ENCODE measurements around the gene NGDN. TPM values are rescaled to one million over a fixed set of nuclear protein-coding genes. Genes with fewer than 3 reads are reported as not detected.

NGDN gene
- total and polyA plus RNA-seq, 2 of the 4 experiments (the other 2 are of a cell fraction), result 48.1 to 49.8 TPM

DNA sequence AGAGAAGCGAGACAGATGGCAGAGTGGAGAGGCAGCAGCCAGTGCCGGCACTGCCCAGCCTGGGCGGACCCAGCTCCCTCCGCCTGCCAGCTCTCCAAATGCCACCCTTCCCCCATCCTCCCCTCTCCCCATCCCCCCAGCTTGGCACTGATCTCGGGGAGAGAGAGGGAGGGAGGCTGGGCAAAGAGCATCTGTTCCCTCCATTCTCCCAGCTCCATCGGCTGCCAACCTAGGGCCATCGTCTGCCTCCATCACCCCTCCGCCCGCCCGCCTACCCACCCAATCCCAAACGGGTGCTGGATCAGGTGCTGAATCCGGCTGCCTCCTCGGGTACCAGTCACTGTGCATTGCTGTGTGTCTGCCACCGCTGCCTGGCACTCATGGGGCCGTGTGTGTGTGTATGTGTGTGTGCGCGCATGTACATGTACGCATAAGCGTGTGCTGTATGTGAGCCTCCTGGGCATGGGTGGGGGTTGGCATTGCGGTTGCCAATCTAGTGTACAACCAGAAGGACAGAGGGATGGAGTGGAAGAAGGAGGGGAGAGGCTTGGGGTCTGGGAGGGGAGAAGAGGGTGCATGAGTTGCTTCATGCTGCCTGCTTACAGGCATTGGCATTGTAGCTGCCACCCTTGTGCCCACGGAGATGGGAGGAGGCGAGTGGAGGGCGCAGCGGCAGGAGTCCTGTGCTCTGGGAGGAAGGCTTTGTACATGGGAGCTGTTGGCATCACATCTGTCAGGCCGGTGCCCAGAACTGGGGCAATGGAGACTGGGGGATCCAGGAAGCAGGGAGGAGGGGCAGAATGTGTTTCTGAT, 43.7 kb downstream of the NGDN start:
- Histone ChIP-seq H3K56ac (ENCODE audit: extremely low read depth, insufficient read depth, low read length) (no peak overlapping the region), H3K27ac (ENCODE audit: insufficient read depth, low read length) (no peak overlapping the region), H3K9me1 (ENCODE audit: insufficient read depth, low read length) (peaks cover 4% of the 10 kb centered on the region; the same call in 1 of the 2 replicates), H2AFZ (replicated peaks; ENCODE audit: low read length, poor library complexity) (no peak overlapping the region), H3K14ac (replicated peaks; ENCODE audit: low read depth, low read length) (no peak overlapping the region), H3K9ac (ENCODE audit: low read depth, low read length) (no peak overlapping the region), H2BK5ac (ENCODE audit: low read depth, low read length, poor library complexity, severe bottlenecking) (no peak overlapping the region), H3K36me3 (ENCODE audit: control insufficient read depth, insufficient read depth, low read length) (no peaks in the 10 kb centered on the region), H3K9me3 (ENCODE audit: control insufficient read depth, insufficient read depth, low read length) (no peaks in the 10 kb centered on the region), H3K23ac (ENCODE audit: low read depth, low read length) (no peak overlapping the region), H4K91ac (ENCODE audit: insufficient read depth, low read depth, low read length) (no peak overlapping the region), H4K8ac (ENCODE audit: low read depth in 2 of 2, low read length in 2 of 2) (no peak overlapping the region), H2BK20ac (ENCODE audit: low read depth, low read length) (no peak overlapping the region), H3K79me1 (ENCODE audit: low read depth in 1 of 2, low read length in 2 of 2) (no peaks in the 10 kb centered on the region), H3K18ac (ENCODE audit: low read depth, low read length) (no peak overlapping the region), H2BK120ac (ENCODE audit: low read depth, low read length) (no peak overlapping the region), H4K20me1 (ENCODE audit: insufficient read depth, low read length) (no peaks in the 10 kb centered on the region), H4K5ac (ENCODE audit: low read depth, low read length) (no peak overlapping the region), H2AK5ac (ENCODE audit: low read depth, low read length) (no peak overlapping the region), H3K4me2 (ENCODE audit: low read depth, low read length) (no peak overlapping the region), H2AK9ac (replicated peaks; ENCODE audit: low read depth, low read length, poor library complexity) (no peak overlapping the region), H3K4me3 (ENCODE audit: insufficient read depth, low read depth, low read length) (no peak overlapping the region), H3K4me1 (ENCODE audit: control insufficient read depth, insufficient read depth, low read length) (no peaks in the 10 kb centered on the region), H2BK15ac (ENCODE audit: low read depth, low read length) (no peak overlapping the region), H3K4ac (ENCODE audit: low read depth, low read length) (no peak overlapping the region), H3K27me3 (ENCODE audit: control insufficient read depth, insufficient read depth, low read length) (no peaks in the 10 kb centered on the region)
- DNase-seq (no peak), ATAC-seq (ENCODE audit: low read depth) (no peak)
- ChIA-PET POLR2A (ENCODE audit: unreplicated experiment) (no interaction called here), CTCF (no interaction called here)
- in situ Hi-C loops (cut with MboI; ENCODE audit: low sequenced_read_pairs) (no loop called here), intact Hi-C loops (cut with micrococcal nuclease) (no loop called here), dilution Hi-C loops (cut with HindIII; ENCODE audit: low sequenced_read_pairs, unreplicated experiment) (no loop called here)
- no TSS peak for BruUV-seq (replicated peaks)
- WGBS, 2 experiments (ENCODE audit: extremely low coverage in 2 of 2, insufficient read length in 1 of 2), result 91% methylated on average over 11 of the region's 25 CpGs; no CpG with 5 or more reads in 1 of the 2 experiments
- no peak for TF ChIP-seq MXI1 (IDR thresholded peaks at IDR 0.05; ENCODE audit: borderline replicate concordance, low read depth, low read length)
- TF ChIP-seq NFE2L2 (IDR thresholded peaks at IDR 0.05; ENCODE audit: low read depth, low read length), result no peak
- TF ChIP-seq CHD1 (IDR thresholded peaks at IDR 0.05; ENCODE audit: low read depth, low read length), result no peak
- TF ChIP-seq, protein P1, sequence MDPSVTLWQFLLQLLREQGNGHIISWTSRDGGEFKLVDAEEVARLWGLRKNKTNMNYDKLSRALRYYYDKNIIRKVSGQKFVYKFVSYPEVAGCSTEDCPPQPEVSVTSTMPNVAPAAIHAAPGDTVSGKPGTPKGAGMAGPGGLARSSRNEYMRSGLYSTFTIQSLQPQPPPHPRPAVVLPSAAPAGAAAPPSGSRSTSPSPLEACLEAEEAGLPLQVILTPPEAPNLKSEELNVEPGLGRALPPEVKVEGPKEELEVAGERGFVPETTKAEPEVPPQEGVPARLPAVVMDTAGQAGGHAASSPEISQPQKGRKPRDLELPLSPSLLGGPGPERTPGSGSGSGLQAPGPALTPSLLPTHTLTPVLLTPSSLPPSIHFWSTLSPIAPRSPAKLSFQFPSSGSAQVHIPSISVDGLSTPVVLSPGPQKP (IDR thresholded peaks at IDR 0.05; ENCODE audit: borderline replicate concordance, low read depth, low read length), result no peak
- TF ChIP-seq FOS (IDR thresholded peaks at IDR 0.05; ENCODE audit: low read depth, low read length), result no peak
- no peak for TF ChIP-seq RAD21 (IDR thresholded peaks at IDR 0.05; ENCODE audit: low read length)
- no peak for TF ChIP-seq CEBPB (IDR thresholded peaks at IDR 0.05; ENCODE audit: low read depth, low read length)
- no peak for TF ChIP-seq MAZ (IDR thresholded peaks at IDR 0.05; ENCODE audit: borderline replicate concordance, low read depth, low read length)
- TF ChIP-seq, protein P2, sequence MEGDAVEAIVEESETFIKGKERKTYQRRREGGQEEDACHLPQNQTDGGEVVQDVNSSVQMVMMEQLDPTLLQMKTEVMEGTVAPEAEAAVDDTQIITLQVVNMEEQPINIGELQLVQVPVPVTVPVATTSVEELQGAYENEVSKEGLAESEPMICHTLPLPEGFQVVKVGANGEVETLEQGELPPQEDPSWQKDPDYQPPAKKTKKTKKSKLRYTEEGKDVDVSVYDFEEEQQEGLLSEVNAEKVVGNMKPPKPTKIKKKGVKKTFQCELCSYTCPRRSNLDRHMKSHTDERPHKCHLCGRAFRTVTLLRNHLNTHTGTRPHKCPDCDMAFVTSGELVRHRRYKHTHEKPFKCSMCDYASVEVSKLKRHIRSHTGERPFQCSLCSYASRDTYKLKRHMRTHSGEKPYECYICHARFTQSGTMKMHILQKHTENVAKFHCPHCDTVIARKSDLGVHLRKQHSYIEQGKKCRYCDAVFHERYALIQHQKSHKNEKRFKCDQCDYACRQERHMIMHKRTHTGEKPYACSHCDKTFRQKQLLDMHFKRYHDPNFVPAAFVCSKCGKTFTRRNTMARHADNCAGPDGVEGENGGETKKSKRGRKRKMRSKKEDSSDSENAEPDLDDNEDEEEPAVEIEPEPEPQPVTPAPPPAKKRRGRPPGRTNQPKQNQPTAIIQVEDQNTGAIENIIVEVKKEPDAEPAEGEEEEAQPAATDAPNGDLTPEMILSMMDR (conservative IDR thresholded peaks at IDR 0.05; ENCODE audit: low read depth, low read length), result no peak
- TF ChIP-seq SMC3 (IDR thresholded peaks at IDR 0.05; ENCODE audit: low read depth, low read length), result no peak
- no peak for TF ChIP-seq RFX5 (IDR thresholded peaks at IDR 0.05; ENCODE audit: low read depth, low read length)

Measured in IMR-90 (cell line).